Ascending aorta (tissue), 2 donors: ENCODE measurements around the gene CGB7. TPM values are rescaled to one million over a fixed set of nuclear protein-coding genes. Genes with fewer than 3 reads are reported as not detected.

ENCODE experiments used
- DNase-seq, 2 donors: peaks; one replicate each; pipeline ENCODE4 v3.0.0-alpha.2; 2019; ENCODE audit warnings: low spot score in 2 of 2
- H3K27ac ChIP-seq, 2 donors: fragments of 200-600 bp; sonication (generic); one replicate each; pipeline ENCODE4 v1.5.1; 2016 to 2017; ENCODE audit warnings: mild to moderate bottlenecking in 1 of 2
- H3K27me3 ChIP-seq: fragments of 200-600 bp; sonication (generic); one replicate; pipeline ENCODE4 v1.5.1; 2017
- H3K36me3 ChIP-seq, 2 donors: fragments of 200-600 bp; sonication (generic); one replicate each; pipeline ENCODE4 v1.5.1; 2016
- H3K4me1 ChIP-seq, 2 donors: fragments of 200-600 bp; sonication (generic); one replicate each; pipeline ENCODE4 v1.5.1; 2016 to 2017; ENCODE audit warnings: mild to moderate bottlenecking in 1 of 2
- H3K4me3 ChIP-seq, 2 donors: fragments of 200-600 bp; sonication (generic); one replicate each; pipeline ENCODE4 v1.5.1; 2016 to 2017; ENCODE audit warnings: mild to moderate bottlenecking in 1 of 2
- H3K9me3 ChIP-seq, 2 donors: fragments of 200-600 bp; sonication (generic); one replicate each; pipeline ENCODE4 v1.5.1; 2016
- intact Hi-C: fragments of 100-400 bp; cut with DNase I; formaldehyde crosslinking; loops from one replicate; pipeline ENCODE4 v1.15.1; 2023
- total RNA-seq: library from RNA; depleted of rRNA; stranded (reverse); fragments of >200 nt; gene quantifications from one replicate; pipeline ENCODE4 v1.1.0, GENCODE V29; 2016
- TF ChIP-seq, protein P1 (sequence below), 3 experiments: fragments of 200-600 bp in 2 of 3; fragments of 450-650 bp in 1 of 3; sonication (generic) in 2 of 3; IDR thresholded peaks; one replicate each; pipeline ENCODE4 v1.5.1; 2016 to 2019; ENCODE audit warnings: antibody characterized with exemption in 3 of 3, mild to moderate bottlenecking in 1 of 3, moderate library complexity in 1 of 3

CGB7 gene
- total RNA-seq, 1 donor from 2014 or later, result 10.2 TPM

GRCh38 chr19:49070416-49070815 lies 12.9 kb upstream of the CGB7 start:
- Histone ChIP-seq H3K36me3 (no peaks in the 10 kb centered on the region), H3K4me1 (no peaks in the 10 kb centered on the region), H3K4me3 (no peak overlapping the region), H3K27ac (no peak overlapping the region), H3K9me3 (no peaks in the 10 kb centered on the region), H3K27me3 (peaks cover 14% of the 10 kb centered on the region)
- TF ChIP-seq, protein P1, sequence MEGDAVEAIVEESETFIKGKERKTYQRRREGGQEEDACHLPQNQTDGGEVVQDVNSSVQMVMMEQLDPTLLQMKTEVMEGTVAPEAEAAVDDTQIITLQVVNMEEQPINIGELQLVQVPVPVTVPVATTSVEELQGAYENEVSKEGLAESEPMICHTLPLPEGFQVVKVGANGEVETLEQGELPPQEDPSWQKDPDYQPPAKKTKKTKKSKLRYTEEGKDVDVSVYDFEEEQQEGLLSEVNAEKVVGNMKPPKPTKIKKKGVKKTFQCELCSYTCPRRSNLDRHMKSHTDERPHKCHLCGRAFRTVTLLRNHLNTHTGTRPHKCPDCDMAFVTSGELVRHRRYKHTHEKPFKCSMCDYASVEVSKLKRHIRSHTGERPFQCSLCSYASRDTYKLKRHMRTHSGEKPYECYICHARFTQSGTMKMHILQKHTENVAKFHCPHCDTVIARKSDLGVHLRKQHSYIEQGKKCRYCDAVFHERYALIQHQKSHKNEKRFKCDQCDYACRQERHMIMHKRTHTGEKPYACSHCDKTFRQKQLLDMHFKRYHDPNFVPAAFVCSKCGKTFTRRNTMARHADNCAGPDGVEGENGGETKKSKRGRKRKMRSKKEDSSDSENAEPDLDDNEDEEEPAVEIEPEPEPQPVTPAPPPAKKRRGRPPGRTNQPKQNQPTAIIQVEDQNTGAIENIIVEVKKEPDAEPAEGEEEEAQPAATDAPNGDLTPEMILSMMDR (IDR thresholded peaks at IDR 0.05), result no peak
- intact Hi-C loops, result no loop called here
- no peak for DNase-seq

GRCh38 chr19:49069026-49069425 lies 11.5 kb upstream of the CGB7 start:
- TF ChIP-seq, protein P1 (IDR thresholded peaks at IDR 0.05), result no peak
- Histone ChIP-seq H3K4me3 (no peak overlapping the region), H3K4me1 (peaks cover 0 to 3% of the 10 kb centered on the region in 2 donors), H3K27me3 (peaks cover 14% of the 10 kb centered on the region), H3K27ac (no peak overlapping the region), H3K36me3 (no peaks in the 10 kb centered on the region), H3K9me3 (no peaks in the 10 kb centered on the region)
- no peak for DNase-seq
- intact Hi-C loops, result no loop called here

DNA sequence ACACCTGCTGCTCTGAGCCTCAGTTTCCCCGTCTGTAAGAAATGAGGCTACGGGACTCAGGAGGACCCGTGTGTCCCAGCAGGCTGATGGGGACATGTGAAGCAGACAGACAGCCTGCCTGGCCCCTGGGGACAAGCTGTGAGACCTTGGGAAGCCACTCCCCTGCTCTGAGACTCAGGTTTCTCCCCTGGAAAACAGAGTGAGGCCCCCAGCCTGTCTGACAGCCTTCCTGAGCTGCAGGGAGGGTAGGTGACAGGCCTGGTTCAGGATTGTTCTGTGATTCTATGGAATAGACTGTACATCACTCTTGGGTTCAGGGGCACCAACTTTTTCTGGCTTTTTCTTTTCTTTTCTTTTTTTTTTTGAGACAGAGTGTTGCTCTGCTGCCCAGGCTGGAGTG lies 10.0 kb upstream of the CGB7 start:
- Histone ChIP-seq H3K27ac (no peak overlapping the region), H3K27me3 (peaks cover 10% of the 10 kb centered on the region), H3K36me3 (no peaks in the 10 kb centered on the region), H3K9me3 (no peaks in the 10 kb centered on the region), H3K4me3 (no peak overlapping the region), H3K4me1 (peaks cover 0 to 3% of the 10 kb centered on the region in 2 donors)
- intact Hi-C loops, result no loop called here
- DNase-seq, result no peak
- TF ChIP-seq, protein P1 (IDR thresholded peaks at IDR 0.05), result no peak

DNA sequence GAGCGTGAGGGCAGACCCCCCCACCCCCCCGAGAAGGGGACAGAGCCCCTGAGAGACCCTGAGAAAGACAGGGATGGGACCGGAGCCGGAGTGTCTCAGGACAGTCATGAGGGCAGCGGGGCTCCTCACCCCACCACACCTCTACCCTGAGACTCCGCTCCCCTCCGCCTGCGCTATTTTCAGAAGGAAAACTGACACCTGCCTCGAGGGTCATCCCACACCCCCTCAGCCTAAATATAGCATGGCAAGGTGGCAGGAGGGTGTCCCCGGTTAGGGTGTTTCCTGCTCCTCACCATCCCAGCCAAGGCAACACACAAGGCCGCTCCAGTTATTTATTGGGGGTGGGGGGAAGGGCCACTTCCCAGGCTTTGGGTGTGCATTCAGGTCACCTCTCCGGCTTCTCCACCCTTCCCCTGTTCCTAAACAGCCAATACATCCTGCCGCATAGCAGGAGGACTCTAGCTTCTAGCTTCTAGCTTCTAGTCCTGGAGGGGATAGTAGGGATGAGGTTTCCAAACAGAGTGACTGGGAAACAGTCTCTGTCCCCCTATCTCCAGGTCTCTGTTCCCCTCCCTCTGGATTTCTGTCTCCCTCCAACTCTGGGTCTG lies 8.5 kb upstream of the CGB7 start:
- peaks cover 0 to 3% of the 10 kb centered on the region in 2 donors for H3K4me1 ChIP-seq
- TF ChIP-seq, protein P1 (IDR thresholded peaks at IDR 0.05), result no peak
- H3K27ac ChIP-seq, result no peak overlapping the region
- no peaks in the 10 kb centered on the region for H3K27me3 ChIP-seq
- intact Hi-C loops, result no loop called here
- H3K36me3 ChIP-seq, result no peaks in the 10 kb centered on the region
- H3K9me3 ChIP-seq, result no peaks in the 10 kb centered on the region
- H3K4me3 ChIP-seq, result no peak overlapping the region
- no peak for DNase-seq

- peak within 1 kb of the TSS in 1 of 2 donors; percentile 35 for H3K4me3 ChIP-seq
- intact Hi-C loops, result no loop called here
- H3K36me3 ChIP-seq, result no peaks in the 10 kb centered on the region
- H3K27ac ChIP-seq, result no peak within 1 kb of the TSS
- H3K27me3 ChIP-seq, result no peaks in the 10 kb centered on the region
- H3K9me3 ChIP-seq, result no peaks in the 10 kb centered on the region
- peaks cover 0 to 3% of the 10 kb centered on the region in 2 donors for H3K4me1 ChIP-seq
- DNase-seq, result no peak
- TF ChIP-seq, protein P1 (IDR thresholded peaks at IDR 0.05), result no peak
These were observed 7.4 kb upstream of the CGB7 start, which contains the start of gene NTF4 for GRCh38 chr19:49064768-49065611. Gene NTF4, minus strand, starts transcription at chr19:49064818. Its CDS starts 2,821 bp downstream, at chr19:49061997.
